HEK293 (cell line): Measurements from ENCODE around the gene UBE4A.
A peak's percentile ranks its signal among the peaks of the same experiment; 100 is the strongest.

Source experiments
- CTCF ChIA-PET: fragments of 350-600 bp; formaldehyde crosslinking; extraction: SDS; loops from one replicate; lab custom pipeline; 2021; ENCODE audit warnings: antibody characterized with exemption; lab: Yijun Ruan, JAX
- POLR2A ChIA-PET: fragments of 300-600 bp; formaldehyde crosslinking; extraction: SDS; loops from one replicate; lab custom pipeline; 2020; ENCODE audit warnings: antibody characterized with exemption, inconsistent platforms; lab: Yijun Ruan, JAX
- H3K27ac ChIP-seq: fragments of 200-500 bp; sonication (Bioruptor generic); 2 replicates; pipeline ENCODE4 v1.5.1; 2014; ENCODE audit warnings: low read depth, low read length, control low read depth, inconsistent platforms; ENCODE audit errors: extremely low read depth
- H3K36me3 ChIP-seq, 2 experiments: fragments of 200-500 bp in 1 of 2; sonication (Bioruptor generic) in 1 of 2; 1 replicate in 1 of 2; 2 replicates in 1 of 2; pipeline ENCODE4 v1.5.1; 2014 to 2017; ENCODE audit warnings: inconsistent platforms in 2 of 2, low read length in 2 of 2; ENCODE audit not compliant: control insufficient read depth in 2 of 2, insufficient read depth in 1 of 2
- H3K4me1 ChIP-seq: fragments of 200-500 bp; sonication (Bioruptor generic); 2 replicates; pipeline ENCODE4 v1.5.1; 2014; ENCODE audit warnings: mild to moderate bottlenecking, low read length, inconsistent platforms; ENCODE audit not compliant: control insufficient read depth, insufficient read depth
- H3K4me3 ChIP-seq: 2 replicates; pipeline ENCODE4 v1.5.1; 2011; ENCODE audit warnings: low read depth, mild to moderate bottlenecking, control low read depth, low read length, moderate library complexity
- H3K9me3 ChIP-seq: fragments of 200-500 bp; sonication (Bioruptor generic); 2 replicates; pipeline ENCODE4 v1.5.1; 2014; ENCODE audit warnings: low read depth, low read length, inconsistent platforms; ENCODE audit not compliant: control insufficient read depth, insufficient read depth
- HOXC10 ChIP-seq: sonication (generic); formaldehyde crosslinking; IDR thresholded peaks from 2 replicates; pipeline ENCODE4 v1.8.1; 2023; ENCODE audit warnings: mild to moderate bottlenecking, missing genetic modification reagents
- SCRT2 ChIP-seq: fragments of 450-650 bp; formaldehyde crosslinking; IDR thresholded peaks from 2 replicates; pipeline ENCODE4 v1.5.1; 2016; ENCODE audit warnings: missing biosample characterization, missing genetic modification characterization
- TCF7L2 ChIP-seq: IDR thresholded peaks from 2 replicates; pipeline ENCODE4 v1.6.1; 2011; ENCODE audit warnings: low read depth, mild to moderate bottlenecking, inconsistent platforms, low read length, moderate library complexity, borderline replicate concordance
- ZBTB21 ChIP-seq: fragments of 450-650 bp; formaldehyde crosslinking; IDR thresholded peaks from 2 replicates; pipeline ENCODE4 v1.5.1; 2017; ENCODE audit warnings: missing biosample characterization, missing genetic modification characterization
- ZFP3 ChIP-seq: fragments of 450-650 bp; formaldehyde crosslinking; IDR thresholded peaks from 2 replicates; pipeline ENCODE4 v1.5.1; 2016; ENCODE audit warnings: low read depth, missing biosample characterization, missing genetic modification characterization
- ZNF221 ChIP-seq: fragments of 450-650 bp; formaldehyde crosslinking; IDR thresholded peaks from 2 replicates; pipeline ENCODE4 v1.5.1; 2017; ENCODE audit warnings: missing biosample characterization, missing genetic modification characterization, borderline replicate concordance
- ZNF426 ChIP-seq: fragments of 450-650 bp; formaldehyde crosslinking; IDR thresholded peaks from 2 replicates; pipeline ENCODE4 v1.5.1; 2017; ENCODE audit warnings: missing biosample characterization, missing genetic modification characterization, mild to moderate bottlenecking, inconsistent platforms, moderate library complexity
- ZNF560 ChIP-seq: fragments of 450-650 bp; formaldehyde crosslinking; IDR thresholded peaks from 2 replicates; pipeline ENCODE4 v1.5.1; 2017; ENCODE audit warnings: missing biosample characterization, missing genetic modification characterization, borderline replicate concordance
- ZNF677 ChIP-seq: fragments of 450-650 bp; IDR thresholded peaks from 2 replicates; pipeline ENCODE4 v1.5.0; 2018; ENCODE audit warnings: missing biosample characterization, mild to moderate bottlenecking, missing genetic modification characterization, moderate library complexity
- ZNF76 ChIP-seq: fragments of 450-650 bp; formaldehyde crosslinking; IDR thresholded peaks from 2 replicates; pipeline ENCODE4; 2016; ENCODE audit warnings: low read depth, missing biosample characterization, missing genetic modification characterization, borderline replicate concordance
- ZNF776 ChIP-seq: fragments of 450-650 bp; formaldehyde crosslinking; IDR thresholded peaks from 2 replicates; pipeline ENCODE4 v1.5.0; 2017; ENCODE audit warnings: missing biosample characterization, missing genetic modification characterization, borderline replicate concordance
- ZNF830 ChIP-seq: fragments of 450-650 bp; IDR thresholded peaks from 2 replicates; pipeline ENCODE4 v1.5.0; 2018; ENCODE audit warnings: missing biosample characterization, missing genetic modification characterization, low read depth, mild to moderate bottlenecking, moderate library complexity
- TF ChIP-seq, protein P1 (sequence below): fragments of 450-650 bp; formaldehyde crosslinking; IDR thresholded peaks from 2 replicates; pipeline ENCODE4 v1.5.1; 2016; ENCODE audit warnings: missing biosample characterization, missing genetic modification characterization
- TF ChIP-seq, protein P2 (sequence below): fragments of 450-650 bp; formaldehyde crosslinking; IDR thresholded peaks from 2 replicates; pipeline ENCODE4 v1.5.1; 2017; ENCODE audit warnings: missing biosample characterization, missing genetic modification characterization
- TF ChIP-seq, protein P3 (sequence below): fragments of 450-650 bp; formaldehyde crosslinking; IDR thresholded peaks from 2 replicates; pipeline ENCODE4 v1.5.1; 2017; ENCODE audit warnings: missing biosample characterization, missing genetic modification characterization
- TF ChIP-seq, protein P4 (sequence below): fragments of 450-650 bp; formaldehyde crosslinking; IDR thresholded peaks from 2 replicates; pipeline ENCODE4 v1.5.1; 2016; ENCODE audit warnings: missing biosample characterization, missing genetic modification characterization
- TF ChIP-seq, protein P5 (sequence below): fragments of 450-650 bp; formaldehyde crosslinking; IDR thresholded peaks from 2 replicates; pipeline ENCODE4 v1.5.1; 2017; ENCODE audit warnings: missing biosample characterization, mild to moderate bottlenecking, missing genetic modification characterization, moderate library complexity
- TF ChIP-seq, protein P6 (sequence below): fragments of 450-650 bp; formaldehyde crosslinking; IDR thresholded peaks from 2 replicates; pipeline ENCODE4 v1.5.1; 2016; ENCODE audit warnings: missing biosample characterization, missing genetic modification characterization

Gene UBE4A, protein sequence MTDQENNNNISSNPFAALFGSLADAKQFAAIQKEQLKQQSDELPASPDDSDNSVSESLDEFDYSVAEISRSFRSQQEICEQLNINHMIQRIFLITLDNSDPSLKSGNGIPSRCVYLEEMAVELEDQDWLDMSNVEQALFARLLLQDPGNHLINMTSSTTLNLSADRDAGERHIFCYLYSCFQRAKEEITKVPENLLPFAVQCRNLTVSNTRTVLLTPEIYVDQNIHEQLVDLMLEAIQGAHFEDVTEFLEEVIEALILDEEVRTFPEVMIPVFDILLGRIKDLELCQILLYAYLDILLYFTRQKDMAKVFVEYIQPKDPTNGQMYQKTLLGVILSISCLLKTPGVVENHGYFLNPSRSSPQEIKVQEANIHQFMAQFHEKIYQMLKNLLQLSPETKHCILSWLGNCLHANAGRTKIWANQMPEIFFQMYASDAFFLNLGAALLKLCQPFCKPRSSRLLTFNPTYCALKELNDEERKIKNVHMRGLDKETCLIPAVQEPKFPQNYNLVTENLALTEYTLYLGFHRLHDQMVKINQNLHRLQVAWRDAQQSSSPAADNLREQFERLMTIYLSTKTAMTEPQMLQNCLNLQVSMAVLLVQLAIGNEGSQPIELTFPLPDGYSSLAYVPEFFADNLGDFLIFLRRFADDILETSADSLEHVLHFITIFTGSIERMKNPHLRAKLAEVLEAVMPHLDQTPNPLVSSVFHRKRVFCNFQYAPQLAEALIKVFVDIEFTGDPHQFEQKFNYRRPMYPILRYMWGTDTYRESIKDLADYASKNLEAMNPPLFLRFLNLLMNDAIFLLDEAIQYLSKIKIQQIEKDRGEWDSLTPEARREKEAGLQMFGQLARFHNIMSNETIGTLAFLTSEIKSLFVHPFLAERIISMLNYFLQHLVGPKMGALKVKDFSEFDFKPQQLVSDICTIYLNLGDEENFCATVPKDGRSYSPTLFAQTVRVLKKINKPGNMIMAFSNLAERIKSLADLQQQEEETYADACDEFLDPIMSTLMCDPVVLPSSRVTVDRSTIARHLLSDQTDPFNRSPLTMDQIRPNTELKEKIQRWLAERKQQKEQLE

DNA sequence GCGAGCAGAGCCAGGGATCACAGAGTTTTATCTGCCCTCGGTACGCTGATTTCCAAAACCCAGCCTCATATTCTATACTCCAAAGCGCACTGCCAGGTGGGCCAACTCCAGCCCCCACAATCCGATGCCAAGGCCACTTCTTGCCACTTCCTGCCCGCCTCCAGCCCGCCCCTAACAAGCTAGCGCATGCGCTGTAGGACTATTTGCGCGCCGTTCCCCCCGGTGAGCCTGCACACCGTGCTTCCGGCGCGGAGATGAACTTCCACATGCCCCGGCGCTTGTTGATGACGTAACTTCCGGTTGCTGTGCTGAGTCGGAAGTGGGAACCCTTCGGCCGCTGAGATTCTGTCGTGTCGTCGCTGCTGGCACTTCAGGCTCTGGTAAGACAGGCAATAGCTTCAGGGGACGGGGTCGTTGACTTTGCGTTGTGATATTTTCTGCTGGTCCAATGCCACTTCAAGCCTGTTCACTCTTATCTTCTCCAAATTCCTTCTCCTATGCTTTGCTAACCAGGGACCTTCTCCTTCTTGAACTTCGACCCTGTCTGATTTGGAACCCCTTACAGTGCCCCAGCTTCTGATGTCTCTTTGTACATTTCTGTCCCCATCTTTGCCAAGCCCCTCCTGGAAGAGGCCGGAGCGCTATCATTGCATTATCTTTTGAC is at the start of gene UBE4A:
Gene UBE4A, plus strand, starts transcription at position 306 of the 664 bp plus-strand sequence. CDS start 5,481 bp downstream, outside the sequence.
- Histone ChIP-seq H3K36me3 (peaks cover 0 to 10% of the 10 kb centered on the region in 2 experiments), H3K4me3 (peak within 1 kb of the TSS; percentile 53), H3K27ac (no peak within 1 kb of the TSS), H3K9me3 (no peaks in the 10 kb centered on the region), H3K4me1 (0 out of 2 replicates have a peak, but pooled peaks cover 2% of the 10 kb centered on the region)
- ChIA-PET CTCF (interaction anchor here (0.6 to 1.5 kb wide), 3 partner anchors 79 to 277 kb away, joined by 3 to 4 read pairs (median 4); no protein-coding TSS in a partner anchor), POLR2A (interaction anchor here (0.6 to 1.5 kb wide), 6 partner anchors 65 to 276 kb away, joined by 3 to 4 read pairs (median 3); partner anchors contain the start of genes KMT2A, MPZL2 and MPZL3)
- TF ChIP-seq ZNF76 = peak; percentile 50; the same call in 1 of the 2 replicates
- peak; percentile 88 for TF ChIP-seq ZBTB21
- TF ChIP-seq ZNF677 (tag by site-specific recombination) = no peak
- TF ChIP-seq, protein P1, sequence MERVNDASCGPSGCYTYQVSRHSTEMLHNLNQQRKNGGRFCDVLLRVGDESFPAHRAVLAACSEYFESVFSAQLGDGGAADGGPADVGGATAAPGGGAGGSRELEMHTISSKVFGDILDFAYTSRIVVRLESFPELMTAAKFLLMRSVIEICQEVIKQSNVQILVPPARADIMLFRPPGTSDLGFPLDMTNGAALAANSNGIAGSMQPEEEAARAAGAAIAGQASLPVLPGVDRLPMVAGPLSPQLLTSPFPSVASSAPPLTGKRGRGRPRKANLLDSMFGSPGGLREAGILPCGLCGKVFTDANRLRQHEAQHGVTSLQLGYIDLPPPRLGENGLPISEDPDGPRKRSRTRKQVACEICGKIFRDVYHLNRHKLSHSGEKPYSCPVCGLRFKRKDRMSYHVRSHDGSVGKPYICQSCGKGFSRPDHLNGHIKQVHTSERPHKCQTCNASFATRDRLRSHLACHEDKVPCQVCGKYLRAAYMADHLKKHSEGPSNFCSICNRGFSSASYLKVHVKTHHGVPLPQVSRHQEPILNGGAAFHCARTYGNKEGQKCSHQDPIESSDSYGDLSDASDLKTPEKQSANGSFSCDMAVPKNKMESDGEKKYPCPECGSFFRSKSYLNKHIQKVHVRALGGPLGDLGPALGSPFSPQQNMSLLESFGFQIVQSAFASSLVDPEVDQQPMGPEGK (tag by site-specific recombination) = peak; percentile 69
- no peak for TF ChIP-seq ZNF221
- TF ChIP-seq, protein P2, sequence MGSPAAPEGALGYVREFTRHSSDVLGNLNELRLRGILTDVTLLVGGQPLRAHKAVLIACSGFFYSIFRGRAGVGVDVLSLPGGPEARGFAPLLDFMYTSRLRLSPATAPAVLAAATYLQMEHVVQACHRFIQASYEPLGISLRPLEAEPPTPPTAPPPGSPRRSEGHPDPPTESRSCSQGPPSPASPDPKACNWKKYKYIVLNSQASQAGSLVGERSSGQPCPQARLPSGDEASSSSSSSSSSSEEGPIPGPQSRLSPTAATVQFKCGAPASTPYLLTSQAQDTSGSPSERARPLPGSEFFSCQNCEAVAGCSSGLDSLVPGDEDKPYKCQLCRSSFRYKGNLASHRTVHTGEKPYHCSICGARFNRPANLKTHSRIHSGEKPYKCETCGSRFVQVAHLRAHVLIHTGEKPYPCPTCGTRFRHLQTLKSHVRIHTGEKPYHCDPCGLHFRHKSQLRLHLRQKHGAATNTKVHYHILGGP (tag by site-specific recombination) = no peak
- no peak for TF ChIP-seq ZNF560 (tag by site-specific recombination)
- no peak for TF ChIP-seq ZNF776 (tag by site-specific recombination)
- no peak for TF ChIP-seq ZNF830 (tag by site-specific recombination)
- no peak for TF ChIP-seq TCF7L2
- TF ChIP-seq, protein P3, sequence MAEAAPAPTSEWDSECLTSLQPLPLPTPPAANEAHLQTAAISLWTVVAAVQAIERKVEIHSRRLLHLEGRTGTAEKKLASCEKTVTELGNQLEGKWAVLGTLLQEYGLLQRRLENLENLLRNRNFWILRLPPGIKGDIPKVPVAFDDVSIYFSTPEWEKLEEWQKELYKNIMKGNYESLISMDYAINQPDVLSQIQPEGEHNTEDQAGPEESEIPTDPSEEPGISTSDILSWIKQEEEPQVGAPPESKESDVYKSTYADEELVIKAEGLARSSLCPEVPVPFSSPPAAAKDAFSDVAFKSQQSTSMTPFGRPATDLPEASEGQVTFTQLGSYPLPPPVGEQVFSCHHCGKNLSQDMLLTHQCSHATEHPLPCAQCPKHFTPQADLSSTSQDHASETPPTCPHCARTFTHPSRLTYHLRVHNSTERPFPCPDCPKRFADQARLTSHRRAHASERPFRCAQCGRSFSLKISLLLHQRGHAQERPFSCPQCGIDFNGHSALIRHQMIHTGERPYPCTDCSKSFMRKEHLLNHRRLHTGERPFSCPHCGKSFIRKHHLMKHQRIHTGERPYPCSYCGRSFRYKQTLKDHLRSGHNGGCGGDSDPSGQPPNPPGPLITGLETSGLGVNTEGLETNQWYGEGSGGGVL = no peak
- TF ChIP-seq SCRT2 (tag by site-specific recombination) = no peak
- TF ChIP-seq ZNF426 (tag by site-specific recombination) = no peak
- TF ChIP-seq, protein P4, sequence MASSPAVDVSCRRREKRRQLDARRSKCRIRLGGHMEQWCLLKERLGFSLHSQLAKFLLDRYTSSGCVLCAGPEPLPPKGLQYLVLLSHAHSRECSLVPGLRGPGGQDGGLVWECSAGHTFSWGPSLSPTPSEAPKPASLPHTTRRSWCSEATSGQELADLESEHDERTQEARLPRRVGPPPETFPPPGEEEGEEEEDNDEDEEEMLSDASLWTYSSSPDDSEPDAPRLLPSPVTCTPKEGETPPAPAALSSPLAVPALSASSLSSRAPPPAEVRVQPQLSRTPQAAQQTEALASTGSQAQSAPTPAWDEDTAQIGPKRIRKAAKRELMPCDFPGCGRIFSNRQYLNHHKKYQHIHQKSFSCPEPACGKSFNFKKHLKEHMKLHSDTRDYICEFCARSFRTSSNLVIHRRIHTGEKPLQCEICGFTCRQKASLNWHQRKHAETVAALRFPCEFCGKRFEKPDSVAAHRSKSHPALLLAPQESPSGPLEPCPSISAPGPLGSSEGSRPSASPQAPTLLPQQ (tag by site-specific recombination) = peak; percentile 48; the same call in 1 of the 2 replicates
- TF ChIP-seq, protein P5, sequence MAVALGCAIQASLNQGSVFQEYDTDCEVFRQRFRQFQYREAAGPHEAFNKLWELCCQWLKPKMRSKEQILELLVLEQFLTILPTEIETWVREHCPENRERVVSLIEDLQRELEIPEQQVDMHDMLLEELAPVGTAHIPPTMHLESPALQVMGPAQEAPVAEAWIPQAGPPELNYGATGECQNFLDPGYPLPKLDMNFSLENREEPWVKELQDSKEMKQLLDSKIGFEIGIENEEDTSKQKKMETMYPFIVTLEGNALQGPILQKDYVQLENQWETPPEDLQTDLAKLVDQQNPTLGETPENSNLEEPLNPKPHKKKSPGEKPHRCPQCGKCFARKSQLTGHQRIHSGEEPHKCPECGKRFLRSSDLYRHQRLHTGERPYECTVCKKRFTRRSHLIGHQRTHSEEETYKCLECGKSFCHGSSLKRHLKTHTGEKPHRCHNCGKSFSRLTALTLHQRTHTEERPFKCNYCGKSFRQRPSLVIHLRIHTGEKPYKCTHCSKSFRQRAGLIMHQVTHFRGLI (tag by site-specific recombination) = no peak
- TF ChIP-seq ZFP3 (tag by site-specific recombination) = no peak
- TF ChIP-seq, protein P6, sequence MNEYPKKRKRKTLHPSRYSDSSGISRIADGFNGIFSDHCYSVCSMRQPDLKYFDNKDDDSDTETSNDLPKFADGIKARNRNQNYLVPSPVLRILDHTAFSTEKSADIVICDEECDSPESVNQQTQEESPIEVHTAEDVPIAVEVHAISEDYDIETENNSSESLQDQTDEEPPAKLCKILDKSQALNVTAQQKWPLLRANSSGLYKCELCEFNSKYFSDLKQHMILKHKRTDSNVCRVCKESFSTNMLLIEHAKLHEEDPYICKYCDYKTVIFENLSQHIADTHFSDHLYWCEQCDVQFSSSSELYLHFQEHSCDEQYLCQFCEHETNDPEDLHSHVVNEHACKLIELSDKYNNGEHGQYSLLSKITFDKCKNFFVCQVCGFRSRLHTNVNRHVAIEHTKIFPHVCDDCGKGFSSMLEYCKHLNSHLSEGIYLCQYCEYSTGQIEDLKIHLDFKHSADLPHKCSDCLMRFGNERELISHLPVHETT (tag by site-specific recombination) = peak; percentile 78
- no peak for TF ChIP-seq HOXC10
